IMR-90 (cell line): ENCODE data around the gene ULK1. TPM values are rescaled to one million over a fixed set of nuclear protein-coding genes. Genes with fewer than 3 reads are reported as not detected.

Experiments used
- ATAC-seq: fragments of 200-7000 bp; cut with Tn5 transposase; 2 replicates; pipeline ENCODE4 v1.9.1; 2020; ENCODE audit warnings: low read depth, mild to moderate bottlenecking, moderate library complexity
- BruUV-seq: library from RNA; stranded (reverse); fragments of 400-500 nt; replicated peaks from 2 replicates; lab custom pipeline; 2021; lab: Mats Ljungman, UMichigan
- CTCF ChIA-PET: fragments of 300-600 bp; formaldehyde crosslinking; extraction: SDS; loops from one replicate; lab custom pipeline; 2021; ENCODE audit warnings: antibody characterized with exemption; lab: Yijun Ruan, JAX
- POLR2A ChIA-PET: fragments of 300-600 bp; sonication (Branson Sonifier 250); formaldehyde crosslinking; loops from one replicate; lab custom pipeline; 2022; ENCODE audit warnings: antibody characterized with exemption; ENCODE audit not compliant: unreplicated experiment; lab: Charles Lee
- DNase-seq: peaks from one replicate; pipeline ENCODE4 v3.0.0; 2013
- H2AFZ ChIP-seq: replicated peaks from 2 replicates; pipeline ENCODE3; 2013; ENCODE audit warnings: low read length, mild to moderate bottlenecking; ENCODE audit not compliant: poor library complexity
- H2AK5ac ChIP-seq: 2 replicates; pipeline ENCODE4 v1.6.1; 2013; ENCODE audit warnings: low read depth, low read length, inconsistent platforms
- H2AK9ac ChIP-seq: replicated peaks from 2 replicates; pipeline ENCODE3; 2013; ENCODE audit warnings: mild to moderate bottlenecking, low read depth, low read length, moderate library complexity; ENCODE audit not compliant: poor library complexity
- H2BK120ac ChIP-seq: 2 replicates; pipeline ENCODE4 v1.6.1; 2013; ENCODE audit warnings: low read depth, low read length, inconsistent platforms
- H2BK15ac ChIP-seq: 3 replicates; pipeline ENCODE4 v1.6.1; 2013; ENCODE audit warnings: low read depth, low read length, inconsistent platforms
- H2BK20ac ChIP-seq: 2 replicates; pipeline ENCODE4 v1.6.1; 2013; ENCODE audit warnings: low read depth, mild to moderate bottlenecking, inconsistent platforms, low read length, moderate library complexity
- H2BK5ac ChIP-seq: 2 replicates; pipeline ENCODE4 v1.6.1; 2013; ENCODE audit warnings: mild to moderate bottlenecking, low read depth, low read length, inconsistent platforms; ENCODE audit not compliant: poor library complexity, severe bottlenecking
- H3K14ac ChIP-seq: replicated peaks from 2 replicates; pipeline ENCODE4 v1.6.1; 2013; ENCODE audit warnings: low read depth, low read length, inconsistent platforms
- H3K18ac ChIP-seq: 2 replicates; pipeline ENCODE4 v1.6.1; 2013; ENCODE audit warnings: low read depth, low read length, control low read depth
- H3K23ac ChIP-seq: 2 replicates; pipeline ENCODE4 v1.6.1; 2013; ENCODE audit warnings: low read depth, low read length, inconsistent platforms
- H3K27ac ChIP-seq: 2 replicates; pipeline ENCODE4 v1.5.1; 2013; ENCODE audit warnings: mild to moderate bottlenecking, control low read depth, low read length; ENCODE audit not compliant: insufficient read depth
- H3K27me3 ChIP-seq: 2 replicates; pipeline ENCODE4 v1.6.1; 2013; ENCODE audit warnings: low read length; ENCODE audit not compliant: control insufficient read depth, insufficient read depth
- H3K36me3 ChIP-seq: 2 replicates; pipeline ENCODE4 v1.6.1; 2013; ENCODE audit warnings: low read length, mixed read lengths; ENCODE audit not compliant: control insufficient read depth, insufficient read depth
- H3K4ac ChIP-seq: 2 replicates; pipeline ENCODE4 v1.6.1; 2013; ENCODE audit warnings: low read depth, low read length, inconsistent platforms
- H3K4me1 ChIP-seq: 2 replicates; pipeline ENCODE4 v1.6.1; 2013; ENCODE audit warnings: low read length, mixed read lengths; ENCODE audit not compliant: control insufficient read depth, insufficient read depth
- H3K4me2 ChIP-seq: 2 replicates; pipeline ENCODE4 v1.6.1; 2013; ENCODE audit warnings: low read depth, mild to moderate bottlenecking, control low read depth, low read length, moderate library complexity
- H3K4me3 ChIP-seq: 2 replicates; pipeline ENCODE4 v1.5.1; 2013; ENCODE audit warnings: low read depth, mild to moderate bottlenecking, control low read depth, low read length, moderate library complexity; ENCODE audit not compliant: insufficient read depth
- H3K56ac ChIP-seq: 2 replicates; pipeline ENCODE4 v1.6.1; 2013; ENCODE audit warnings: low read length, inconsistent platforms; ENCODE audit not compliant: insufficient read depth; ENCODE audit errors: extremely low read depth
- H3K79me1 ChIP-seq, 2 experiments: 2 replicates each; pipeline ENCODE4 v1.6.1; 2013; ENCODE audit warnings: low read length in 2 of 2, inconsistent platforms in 1 of 2, low read depth in 1 of 2
- H3K9ac ChIP-seq: 2 replicates; pipeline ENCODE4 v1.6.1; 2013; ENCODE audit warnings: low read depth, low read length, control low read depth
- H3K9me1 ChIP-seq: 2 replicates; pipeline ENCODE4 v1.6.1; 2013; ENCODE audit warnings: low read length, inconsistent platforms; ENCODE audit not compliant: insufficient read depth
- H3K9me3 ChIP-seq: 2 replicates; pipeline ENCODE4 v1.6.1; 2013; ENCODE audit warnings: low read length; ENCODE audit not compliant: control insufficient read depth, insufficient read depth
- H4K20me1 ChIP-seq: 2 replicates; pipeline ENCODE4 v1.6.1; 2013; ENCODE audit warnings: low read length, inconsistent platforms; ENCODE audit not compliant: insufficient read depth
- H4K5ac ChIP-seq: 2 replicates; pipeline ENCODE4 v1.6.1; 2013; ENCODE audit warnings: mild to moderate bottlenecking, low read depth, low read length, control low read depth
- H4K8ac ChIP-seq, 2 experiments: 2 replicates each; pipeline ENCODE4 v1.6.1; 2013; ENCODE audit warnings: low read depth in 2 of 2, low read length in 2 of 2, control low read depth in 1 of 2, inconsistent platforms in 1 of 2
- H4K91ac ChIP-seq: 2 replicates; pipeline ENCODE4 v1.6.1; 2013; ENCODE audit warnings: low read depth, low read length, inconsistent platforms; ENCODE audit not compliant: insufficient read depth
- BHLHE40 ChIP-seq: fragments of 150-350 bp; IDR thresholded peaks from 2 replicates; pipeline ENCODE4 v1.6.1; 2016; ENCODE audit warnings: mild to moderate bottlenecking, low read depth, low read length
- CEBPB ChIP-seq: IDR thresholded peaks from 2 replicates; pipeline ENCODE4 v1.6.1; 2012; ENCODE audit warnings: low read depth, low read length, improper control_type of control experiment
- CHD1 ChIP-seq: IDR thresholded peaks from 2 replicates; pipeline ENCODE4 v1.6.1; 2012; ENCODE audit warnings: low read depth, low read length, improper control_type of control experiment
- ELK1 ChIP-seq: fragments of 150-350 bp; IDR thresholded peaks from 2 replicates; pipeline ENCODE4 v1.6.1; 2016; ENCODE audit warnings: low read depth, mild to moderate bottlenecking, low read length, moderate library complexity, borderline replicate concordance
- FOS ChIP-seq: fragments of 150-350 bp; IDR thresholded peaks from 2 replicates; pipeline ENCODE4 v1.6.1; 2016; ENCODE audit warnings: low read depth, low read length
- MAFK ChIP-seq: IDR thresholded peaks from 2 replicates; pipeline ENCODE4 v1.6.1; 2012; ENCODE audit warnings: low read depth, low read length, improper control_type of control experiment
- MAZ ChIP-seq: IDR thresholded peaks from 2 replicates; pipeline ENCODE4 v1.6.1; 2012; ENCODE audit warnings: low read depth, mild to moderate bottlenecking, low read length, improper control_type of control experiment, moderate library complexity, borderline replicate concordance
- MXI1 ChIP-seq: IDR thresholded peaks from 2 replicates; pipeline ENCODE4 v1.6.1; 2012; ENCODE audit warnings: low read depth, mild to moderate bottlenecking, low read length, moderate library complexity, borderline replicate concordance
- NFE2L2 ChIP-seq: fragments of 150-350 bp; IDR thresholded peaks from 2 replicates; pipeline ENCODE4 v1.6.1; 2016; ENCODE audit warnings: low read depth, mild to moderate bottlenecking, low read length
- POLR2A ChIP-seq: IDR thresholded peaks from 2 replicates; pipeline ENCODE4 v1.6.1; 2012; ENCODE audit warnings: mild to moderate bottlenecking, low read depth, low read length
- RAD21 ChIP-seq: IDR thresholded peaks from 2 replicates; pipeline ENCODE4 v1.6.1; 2012; ENCODE audit warnings: low read length, improper control_type of control experiment
- RCOR1 ChIP-seq: IDR thresholded peaks from 2 replicates; pipeline ENCODE4 v1.6.1; 2012; ENCODE audit warnings: mild to moderate bottlenecking, low read length, improper control_type of control experiment; ENCODE audit not compliant: insufficient replicate concordance
- RFX5 ChIP-seq: IDR thresholded peaks from 2 replicates; pipeline ENCODE4 v1.8.0; 2012; ENCODE audit warnings: low read depth, mild to moderate bottlenecking, low read length, moderate library complexity
- SMC3 ChIP-seq: fragments of 150-350 bp; IDR thresholded peaks from 2 replicates; pipeline ENCODE4 v1.6.1; 2016; ENCODE audit warnings: low read depth, mild to moderate bottlenecking, antibody characterized with exemption, low read length, moderate library complexity
- WGBS, 2 experiments: methylation state at CpG; one replicate each; pipeline versions ENCODE4 v1.1.5 to v1.1.7; 2013; ENCODE audit warnings: missing lambda C conversion rate in 2 of 2; ENCODE audit not compliant: insufficient read length in 1 of 2; ENCODE audit errors: extremely low coverage in 2 of 2; 5-methylcytosine and 5-hydroxymethylcytosine counted together
- dilution Hi-C: fragments of 300-500 bp; cut with HindIII; formaldehyde crosslinking; loops from one replicate; pipeline ENCODE4 v1.14.3; 2018; ENCODE audit warnings: low sequenced_read_pairs; ENCODE audit not compliant: unreplicated experiment
- in situ Hi-C: fragments of 300-500 bp; cut with MboI; formaldehyde crosslinking; loops from 3 replicates; pipeline ENCODE4 v1.14.3; 2019; ENCODE audit warnings: low sequenced_read_pairs, inconsistent platforms, mixed read lengths
- intact Hi-C: fragments of 100-400 bp; cut with micrococcal nuclease; formaldehyde crosslinking; loops from 2 replicates; pipeline ENCODE4 v1.10.0; 2022
- polyA plus RNA-seq, 3 experiments: library from polyadenylated mRNA; depleted of rRNA; stranded (reverse); fragments of >200 nt; gene quantifications; 2 replicates each; pipeline ENCODE4 v1.2.3, GENCODE V29; 2012; ENCODE audit warnings: low replicate concordance in 1 of 3
- total RNA-seq: library from RNA; depleted of rRNA; stranded (reverse); fragments of >200 nt; gene quantifications from 2 replicates; pipeline ENCODE4 v1.2.3, GENCODE V29; 2012
- TF ChIP-seq, protein P1 (sequence below): conservative IDR thresholded peaks from 2 replicates; pipeline ENCODE4 v1.5.1; 2012; ENCODE audit warnings: mild to moderate bottlenecking, low read depth, low read length, improper control_type of control experiment
- TF ChIP-seq, protein P2 (sequence below): fragments of 150-350 bp; IDR thresholded peaks from 2 replicates; pipeline ENCODE4 v1.6.1; 2017; ENCODE audit warnings: mild to moderate bottlenecking, antibody characterized with exemption, low read length, low read depth

ULK1 gene
- total and polyA plus RNA-seq, 2 of the 4 experiments (the other 2 are of a cell fraction) = 1.8 to 19.2 TPM

GRCh38 chr12:131900397-131900796, 6.0 kb downstream of the ULK1 start:
- 89% methylated on average over 3 of the region's 6 CpGs; no CpG with 5 or more reads in 1 of the 2 experiments for WGBS, 2 experiments
- no peak overlapping the region for H2BK120ac ChIP-seq
- no peak overlapping the region for H3K4me3 ChIP-seq
- POLR2A ChIA-PET = no interaction called here
- DNase-seq = no peak
- peaks cover 9% of the 10 kb centered on the region; the same call in 1 of the 2 replicates for H3K9me1 ChIP-seq
- no peak for ATAC-seq
- H4K8ac ChIP-seq = no peak overlapping the region
- no peak overlapping the region for H2AK5ac ChIP-seq
- H2BK15ac ChIP-seq = no peak overlapping the region
- H3K56ac ChIP-seq = no peak overlapping the region
- no peak overlapping the region for H2BK5ac ChIP-seq
- H3K9ac ChIP-seq = no peak overlapping the region
- H4K5ac ChIP-seq = no peak overlapping the region
- in situ Hi-C loops = no loop called here
- no peak overlapping the region for H4K91ac ChIP-seq
- no peak overlapping the region for H2AFZ ChIP-seq
- CTCF ChIA-PET = no interaction called here
- H3K14ac ChIP-seq = no peak overlapping the region
- no peak overlapping the region for H3K18ac ChIP-seq
- BruUV-seq = no TSS peak
- peaks cover 8% of the 10 kb centered on the region for H3K4me1 ChIP-seq
- H3K27me3 ChIP-seq = no peaks in the 10 kb centered on the region
- dilution Hi-C loops = no loop called here
- intact Hi-C loops = no loop called here
- H3K79me1 ChIP-seq = peaks cover 16 to 72% of the 10 kb centered on the region in 2 experiments
- no peaks in the 10 kb centered on the region for H3K9me3 ChIP-seq
- no peak overlapping the region for H3K4ac ChIP-seq
- TF ChIP-seq RCOR1 = no peak
- TF ChIP-seq FOS = no peak
- TF ChIP-seq RAD21 = no peak
- TF ChIP-seq MAFK = no peak
- no peak for TF ChIP-seq RFX5
- TF ChIP-seq, protein P1, sequence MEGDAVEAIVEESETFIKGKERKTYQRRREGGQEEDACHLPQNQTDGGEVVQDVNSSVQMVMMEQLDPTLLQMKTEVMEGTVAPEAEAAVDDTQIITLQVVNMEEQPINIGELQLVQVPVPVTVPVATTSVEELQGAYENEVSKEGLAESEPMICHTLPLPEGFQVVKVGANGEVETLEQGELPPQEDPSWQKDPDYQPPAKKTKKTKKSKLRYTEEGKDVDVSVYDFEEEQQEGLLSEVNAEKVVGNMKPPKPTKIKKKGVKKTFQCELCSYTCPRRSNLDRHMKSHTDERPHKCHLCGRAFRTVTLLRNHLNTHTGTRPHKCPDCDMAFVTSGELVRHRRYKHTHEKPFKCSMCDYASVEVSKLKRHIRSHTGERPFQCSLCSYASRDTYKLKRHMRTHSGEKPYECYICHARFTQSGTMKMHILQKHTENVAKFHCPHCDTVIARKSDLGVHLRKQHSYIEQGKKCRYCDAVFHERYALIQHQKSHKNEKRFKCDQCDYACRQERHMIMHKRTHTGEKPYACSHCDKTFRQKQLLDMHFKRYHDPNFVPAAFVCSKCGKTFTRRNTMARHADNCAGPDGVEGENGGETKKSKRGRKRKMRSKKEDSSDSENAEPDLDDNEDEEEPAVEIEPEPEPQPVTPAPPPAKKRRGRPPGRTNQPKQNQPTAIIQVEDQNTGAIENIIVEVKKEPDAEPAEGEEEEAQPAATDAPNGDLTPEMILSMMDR = no peak
- TF ChIP-seq CHD1 = no peak
- no peak for TF ChIP-seq BHLHE40
- TF ChIP-seq MAZ = no peak
- no peak for TF ChIP-seq POLR2A
- no peak for TF ChIP-seq CEBPB
- TF ChIP-seq SMC3 = no peak
- TF ChIP-seq NFE2L2 = no peak
- TF ChIP-seq, protein P2, sequence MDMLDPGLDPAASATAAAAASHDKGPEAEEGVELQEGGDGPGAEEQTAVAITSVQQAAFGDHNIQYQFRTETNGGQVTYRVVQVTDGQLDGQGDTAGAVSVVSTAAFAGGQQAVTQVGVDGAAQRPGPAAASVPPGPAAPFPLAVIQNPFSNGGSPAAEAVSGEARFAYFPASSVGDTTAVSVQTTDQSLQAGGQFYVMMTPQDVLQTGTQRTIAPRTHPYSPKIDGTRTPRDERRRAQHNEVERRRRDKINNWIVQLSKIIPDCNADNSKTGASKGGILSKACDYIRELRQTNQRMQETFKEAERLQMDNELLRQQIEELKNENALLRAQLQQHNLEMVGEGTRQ = no peak
- TF ChIP-seq MXI1 = no peak
- TF ChIP-seq ELK1 = no peak
- H4K20me1 ChIP-seq = peaks cover 64% of the 10 kb centered on the region
- peaks cover 20% of the 10 kb centered on the region; the same call in 1 of the 2 replicates for H3K36me3 ChIP-seq
- no peak overlapping the region for H3K27ac ChIP-seq
- H2AK9ac ChIP-seq = no peak overlapping the region
- H3K23ac ChIP-seq = no peak overlapping the region
- no peak overlapping the region for H3K4me2 ChIP-seq
- H2BK20ac ChIP-seq = no peak overlapping the region
